H9 (cell line): ENCODE data around the gene GRIK3. TPM values are rescaled to one million over a fixed set of nuclear protein-coding genes. Genes with fewer than 3 reads are reported as not detected.

ENCODE experiments used
- DNase-seq: peaks from one replicate; pipeline ENCODE4 v3.0.0-alpha.2; 2017
- H2AFZ ChIP-seq: one replicate; pipeline ENCODE4 v1.6.1; 2013; ENCODE audit warnings: mild to moderate bottlenecking, low read length, control low read depth, moderate library complexity
- H2AK5ac ChIP-seq: 2 replicates; pipeline ENCODE4 v1.6.1; 2013; ENCODE audit warnings: low read length, control low read depth, mixed read lengths; ENCODE audit not compliant: insufficient read length
- H2BK120ac ChIP-seq: one replicate; pipeline ENCODE4 v1.6.1; 2013; ENCODE audit warnings: low read depth, mild to moderate bottlenecking, low read length, control low read depth, inconsistent platforms; ENCODE audit not compliant: poor library complexity, severe bottlenecking
- H2BK12ac ChIP-seq: 2 replicates; pipeline ENCODE4 v1.6.1; 2013; ENCODE audit warnings: low read length, control low read depth, mixed read lengths, low read depth; ENCODE audit not compliant: insufficient read length
- H2BK15ac ChIP-seq: 2 replicates; pipeline ENCODE4 v1.6.1; 2013; ENCODE audit warnings: low read depth, low read length, control low read depth
- H2BK20ac ChIP-seq: one replicate; pipeline ENCODE4 v1.6.1; 2013; ENCODE audit warnings: low read depth, mild to moderate bottlenecking, low read length, control low read depth, inconsistent platforms; ENCODE audit not compliant: poor library complexity, severe bottlenecking
- H2BK5ac ChIP-seq: 2 replicates; pipeline ENCODE4 v1.6.1; 2013; ENCODE audit warnings: low read length, control low read depth, mixed read lengths; ENCODE audit not compliant: insufficient read length
- H3K14ac ChIP-seq: 2 replicates; pipeline ENCODE4 v1.6.1; 2013; ENCODE audit warnings: low read length, control low read depth; ENCODE audit not compliant: insufficient read depth
- H3K18ac ChIP-seq: 2 replicates; pipeline ENCODE4 v1.6.1; 2013; ENCODE audit warnings: low read depth, mild to moderate bottlenecking, mixed read lengths, low read length, control low read depth; ENCODE audit not compliant: insufficient read length
- H3K23ac ChIP-seq: 2 replicates; pipeline ENCODE4 v1.6.1; 2013; ENCODE audit warnings: low read length, control low read depth, mixed read lengths, low read depth; ENCODE audit not compliant: insufficient read length
- H3K23me2 ChIP-seq: 2 replicates; pipeline ENCODE4 v1.6.1; 2013; ENCODE audit warnings: low read depth, mild to moderate bottlenecking, mixed read lengths, low read length, control low read depth; ENCODE audit not compliant: insufficient read length, poor library complexity, severe bottlenecking
- H3K27ac ChIP-seq: 2 replicates; pipeline ENCODE4 v1.5.1; 2013; ENCODE audit warnings: low read length, control low read depth, mixed read lengths, low read depth; ENCODE audit not compliant: insufficient read length
- H3K27me3 ChIP-seq: 2 replicates; pipeline ENCODE4 v1.6.1; 2013; ENCODE audit warnings: low read length, control low read depth, inconsistent platforms; ENCODE audit not compliant: insufficient read depth
- H3K4ac ChIP-seq: 2 replicates; pipeline ENCODE4 v1.6.1; 2013; ENCODE audit warnings: low read depth, mild to moderate bottlenecking, control low read depth, inconsistent platforms, low read length, moderate library complexity
- H3K4me1 ChIP-seq: 2 replicates; pipeline ENCODE4 v1.6.1; 2013; ENCODE audit warnings: low read length, control low read depth, inconsistent platforms; ENCODE audit not compliant: insufficient read depth
- H3K4me2 ChIP-seq: 2 replicates; pipeline ENCODE4 v1.6.1; 2013; ENCODE audit warnings: low read length, control low read depth, mixed read lengths; ENCODE audit not compliant: insufficient read length, insufficient read depth
- H3K56ac ChIP-seq: 2 replicates; pipeline ENCODE4 v1.6.1; 2013; ENCODE audit warnings: low read depth, mild to moderate bottlenecking, mixed read lengths, low read length, control low read depth; ENCODE audit not compliant: insufficient read length
- H3K79me1 ChIP-seq: 2 replicates; pipeline ENCODE4 v1.6.1; 2013; ENCODE audit warnings: low read depth, mild to moderate bottlenecking, moderate library complexity, low read length, control low read depth, inconsistent platforms; ENCODE audit not compliant: insufficient read depth, poor library complexity, severe bottlenecking
- H3K79me2 ChIP-seq: 2 replicates; pipeline ENCODE4 v1.6.1; 2013; ENCODE audit warnings: low read length, control low read depth, inconsistent platforms; ENCODE audit not compliant: insufficient read depth
- H3K9ac ChIP-seq: 2 replicates; pipeline ENCODE4 v1.6.1; 2013; ENCODE audit warnings: low read length, control low read depth, mixed read lengths; ENCODE audit not compliant: insufficient read length; ENCODE audit errors: extremely low read depth
- H3K9me3 ChIP-seq: one replicate; pipeline ENCODE4 v1.6.1; 2013; ENCODE audit warnings: low read depth, low read length, inconsistent platforms; ENCODE audit not compliant: control insufficient read depth
- H3T11ph ChIP-seq: one replicate; pipeline ENCODE4 v1.6.1; 2013; ENCODE audit warnings: mild to moderate bottlenecking, low read length, control low read depth, inconsistent platforms
- H4K20me1 ChIP-seq: one replicate; pipeline ENCODE4 v1.6.1; 2013; ENCODE audit not compliant: control insufficient read depth, insufficient read length, insufficient read depth
- H4K5ac ChIP-seq: 2 replicates; pipeline ENCODE4 v1.6.1; 2013; ENCODE audit warnings: low read depth, mild to moderate bottlenecking, mixed read lengths, low read length, control low read depth; ENCODE audit not compliant: insufficient read length
- H4K8ac ChIP-seq: replicated peaks from 2 replicates; pipeline ENCODE4 v1.6.1; 2013; ENCODE audit warnings: low read length, control low read depth, mixed read lengths, low read depth; ENCODE audit not compliant: insufficient read length
- H4K91ac ChIP-seq: 2 replicates; pipeline ENCODE4 v1.6.1; 2013; ENCODE audit warnings: low read depth, mild to moderate bottlenecking, moderate library complexity, mixed read lengths, low read length, control low read depth; ENCODE audit not compliant: insufficient read length
- H3K27ac Mint-ChIP-seq, 3 experiments: 2 replicates in 2 of 3; 3 replicates in 1 of 3; pipeline ENCODE4 v1.8.0; 2020 to 2021; ENCODE audit warnings: mixed read lengths in 3 of 3, mild to moderate bottlenecking in 1 of 3, moderate library complexity in 1 of 3
- H3K27me3 Mint-ChIP-seq: 2 replicates; pipeline ENCODE4 v1.8.0; 2021; ENCODE audit warnings: low read depth, mild to moderate bottlenecking, moderate library complexity, mixed read lengths
- H3K36me3 Mint-ChIP-seq, 3 experiments: 2 replicates in 2 of 3; 3 replicates in 1 of 3; pipeline ENCODE4 v1.8.0; 2020 to 2021; ENCODE audit warnings: low read depth in 3 of 3, mixed read lengths in 3 of 3; ENCODE audit not compliant: insufficient read depth in 1 of 3
- H3K4me1 Mint-ChIP-seq, 2 experiments: 2 replicates each; pipeline ENCODE4 v1.8.0; 2020; ENCODE audit warnings: mixed read lengths in 2 of 2
- H3K4me3 Mint-ChIP-seq, 2 experiments: 2 replicates in 1 of 2; 3 replicates in 1 of 2; pipeline ENCODE4 v1.8.0; 2020 to 2021; ENCODE audit warnings: mild to moderate bottlenecking in 2 of 2, mixed read lengths in 2 of 2, moderate library complexity in 1 of 2
- H3K9me3 Mint-ChIP-seq, 2 experiments: 2 replicates in 1 of 2; 3 replicates in 1 of 2; pipeline ENCODE4 v1.8.0; 2020; ENCODE audit warnings: mild to moderate bottlenecking in 2 of 2, mixed read lengths in 2 of 2, moderate library complexity in 1 of 2
- WGBS: extraction: QIAGEN DNeasy Blood & Tissue Kit; methylation state at CpG from one replicate; pipeline ENCODE4 v1.1.7; 2013; ENCODE audit warnings: missing lambda C conversion rate, low lambda C conversion rate, mixed read lengths; ENCODE audit not compliant: insufficient read length; ENCODE audit errors: extremely low coverage; 5-methylcytosine and 5-hydroxymethylcytosine counted together
- long read RNA-seq: library from polyadenylated mRNA; unstranded; transcript quantifications from one replicate; pipeline ENCODE4 v2.0.0, GENCODE V29; 2020
- total RNA-seq: library from RNA; stranded (reverse); gene quantifications from 2 replicates; pipeline ENCODE4 v1.2.1, GENCODE V29; 2021
- TF ChIP-seq, protein P1 (sequence below): fragments of 200-600 bp; sonication (generic); conservative IDR thresholded peaks from 3 replicates; pipeline ENCODE4 v1.8.0; 2021; ENCODE audit warnings: antibody characterized with exemption, mild to moderate bottlenecking

GRIK3 gene
- 1.7 TPM in 2 replicates for total RNA-seq
- long read RNA-seq, full-length matches to known transcripts, result 1 of 2 reads
- long read RNA-seq, partial matches to known transcripts, result 0 of 2 reads
- long read RNA-seq, other reads (novel, unspliced or antisense), result 1 of 2 reads

DNA sequence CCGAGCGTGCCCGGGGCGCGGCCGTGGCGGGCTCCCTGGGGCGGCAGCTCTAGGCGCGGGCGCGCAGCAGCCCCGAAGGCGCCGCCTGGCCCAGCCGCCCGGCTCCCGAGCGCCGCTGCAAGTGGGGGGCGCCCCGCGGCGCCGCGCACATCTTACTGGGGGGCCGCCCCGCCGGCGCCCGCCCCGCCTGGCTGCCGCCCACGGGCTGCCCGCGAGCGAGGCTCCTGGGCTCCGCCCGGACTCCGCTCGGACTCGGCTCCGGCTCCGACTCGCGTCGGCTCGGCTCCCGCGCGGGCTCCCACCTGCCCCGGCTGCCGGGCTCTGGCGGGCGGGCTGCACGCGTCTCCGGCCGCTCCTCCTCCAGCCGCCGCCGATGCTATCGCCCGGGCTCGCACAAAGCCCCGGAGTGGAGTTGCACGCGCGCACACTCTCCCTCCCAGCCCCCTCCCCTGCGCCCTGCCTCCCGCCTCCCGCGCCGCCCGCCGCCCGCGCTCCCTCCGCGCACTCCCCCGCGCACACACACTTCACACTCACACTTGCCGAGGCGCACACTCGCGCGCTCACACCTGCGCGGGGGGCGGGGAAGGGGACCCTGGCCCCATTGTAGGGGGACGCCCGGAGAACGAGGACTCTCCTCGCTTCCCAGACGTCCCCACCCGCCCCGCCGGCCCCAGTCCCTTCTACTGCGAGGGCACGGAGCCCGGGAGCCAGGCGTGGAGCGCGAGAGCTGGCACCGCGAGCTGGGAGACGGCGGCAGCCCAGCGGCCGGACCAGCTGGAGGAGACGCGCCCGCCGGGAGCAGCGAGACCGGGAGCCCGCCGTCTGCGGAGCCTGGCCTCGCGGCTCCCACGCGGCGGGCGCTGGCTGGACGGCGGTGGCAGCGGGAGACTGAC, at the start of gene GRIK3:
Gene GRIK3, minus strand, starts transcription at position 395 of the 893 bp plus-strand sequence. CDS start 407 bp downstream, outside the sequence.
- Histone ChIP-seq H3K56ac (no peak within 1 kb of the TSS), H2BK5ac (no peak within 1 kb of the TSS), H3K4ac (no peak within 1 kb of the TSS), H3K27me3 (peaks cover 41% of the 10 kb centered on the region; the same call in 1 of the 2 replicates), H2BK12ac (no peak within 1 kb of the TSS), H4K8ac (no peak within 1 kb of the TSS), H3T11ph (no peak within 1 kb of the TSS), H2BK15ac (no peak within 1 kb of the TSS), H2AK5ac (no peak within 1 kb of the TSS), H3K23me2 (peaks cover 18% of the 10 kb centered on the region), H2BK120ac (no peak within 1 kb of the TSS), H3K4me2 (peak within 1 kb of the TSS; percentile 69), H3K79me1 (no peaks in the 10 kb centered on the region), H3K23ac (no peak within 1 kb of the TSS), H4K91ac (no peak within 1 kb of the TSS), H3K18ac (no peak within 1 kb of the TSS), H3K79me2 (no peaks in the 10 kb centered on the region), H2AFZ (no peak within 1 kb of the TSS), H3K4me1 (peaks cover 3% of the 10 kb centered on the region; the same call in 1 of the 2 replicates), H3K9me3 (no peaks in the 10 kb centered on the region), H2BK20ac (no peak within 1 kb of the TSS), H3K14ac (no peak within 1 kb of the TSS; the same call in 1 of the 2 replicates), H3K9ac (no peak within 1 kb of the TSS), H4K5ac (no peak within 1 kb of the TSS), H4K20me1 (no peaks in the 10 kb centered on the region), H3K27ac (no peak within 1 kb of the TSS)
- Mint-ChIP-seq H3K4me1 (peaks cover 42 to 66% of the 10 kb centered on the region in 2 experiments), H3K27me3 (peaks cover 93% of the 10 kb centered on the region), H3K4me3 (peak within 1 kb of the TSS; percentile 51 to 82), H3K9me3 (no peaks in the 10 kb centered on the region), H3K27ac (no peak within 1 kb of the TSS), H3K36me3 (no peaks in the 10 kb centered on the region)
- WGBS, result no CpG with 5 or more reads among the region's 128 CpGs
- TF ChIP-seq, protein P1, sequence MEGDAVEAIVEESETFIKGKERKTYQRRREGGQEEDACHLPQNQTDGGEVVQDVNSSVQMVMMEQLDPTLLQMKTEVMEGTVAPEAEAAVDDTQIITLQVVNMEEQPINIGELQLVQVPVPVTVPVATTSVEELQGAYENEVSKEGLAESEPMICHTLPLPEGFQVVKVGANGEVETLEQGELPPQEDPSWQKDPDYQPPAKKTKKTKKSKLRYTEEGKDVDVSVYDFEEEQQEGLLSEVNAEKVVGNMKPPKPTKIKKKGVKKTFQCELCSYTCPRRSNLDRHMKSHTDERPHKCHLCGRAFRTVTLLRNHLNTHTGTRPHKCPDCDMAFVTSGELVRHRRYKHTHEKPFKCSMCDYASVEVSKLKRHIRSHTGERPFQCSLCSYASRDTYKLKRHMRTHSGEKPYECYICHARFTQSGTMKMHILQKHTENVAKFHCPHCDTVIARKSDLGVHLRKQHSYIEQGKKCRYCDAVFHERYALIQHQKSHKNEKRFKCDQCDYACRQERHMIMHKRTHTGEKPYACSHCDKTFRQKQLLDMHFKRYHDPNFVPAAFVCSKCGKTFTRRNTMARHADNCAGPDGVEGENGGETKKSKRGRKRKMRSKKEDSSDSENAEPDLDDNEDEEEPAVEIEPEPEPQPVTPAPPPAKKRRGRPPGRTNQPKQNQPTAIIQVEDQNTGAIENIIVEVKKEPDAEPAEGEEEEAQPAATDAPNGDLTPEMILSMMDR, result no peak
- DNase-seq, result peak; percentile 47
